Heart right ventricle (tissue), 16 donors: ENCODE data around the gene EBP. TPM values are rescaled to one million over a fixed set of nuclear protein-coding genes. Genes with fewer than 3 reads are reported as not detected.

Experiments used
- ATAC-seq, 8 donors: fragments of 200-7000 bp; cut with Tn5 transposase; one replicate each; pipeline ENCODE4 v1.9.1; 2020; ENCODE audit warnings: mild to moderate bottlenecking in 8 of 8, moderate library complexity in 8 of 8, moderate number of reproducible peaks in 1 of 8
- DNase-seq, 2 donors: peaks; one replicate each; pipeline ENCODE4 v3.0.0-alpha.2; 2020
- H3K27ac ChIP-seq, 10 donors: fragments of 200-600 bp; sonication (generic) in 2 of 10; one replicate each; pipeline versions ENCODE4 v1.5.0 to v1.8.0; 2020 to 2022; ENCODE audit warnings: mild to moderate bottlenecking in 3 of 10
- H3K27me3 ChIP-seq, 7 donors: fragments of 200-600 bp; one replicate each; pipeline ENCODE4 v1.8.0; 2021 to 2022; ENCODE audit warnings: mild to moderate bottlenecking in 2 of 7
- H3K36me3 ChIP-seq, 9 donors: fragments of 200-600 bp; sonication (generic) in 1 of 9; one replicate each; pipeline versions ENCODE4 v1.5.0 to v1.8.0; 2020 to 2022; ENCODE audit warnings: mild to moderate bottlenecking in 2 of 9
- H3K4me1 ChIP-seq, 9 donors: fragments of 200-600 bp; sonication (generic) in 1 of 9; one replicate each; pipeline versions ENCODE4 v1.5.0 to v1.8.0; 2020 to 2022; ENCODE audit warnings: mild to moderate bottlenecking in 4 of 9
- H3K4me3 ChIP-seq, 10 donors: fragments of 200-600 bp; sonication (generic) in 2 of 10; one replicate each; pipeline versions ENCODE4 v1.5.0 to v1.8.0; 2020 to 2022; ENCODE audit warnings: mild to moderate bottlenecking in 7 of 10, moderate library complexity in 2 of 10
- H3K9me3 ChIP-seq, 11 donors: fragments of 200-600 bp in 10 of 11; sonication (generic) in 2 of 11; one replicate each; pipeline versions ENCODE4 v1.5.0 to v1.8.0; 2013 to 2022; ENCODE audit warnings: mild to moderate bottlenecking in 2 of 11, control low read depth in 1 of 11, moderate library complexity in 1 of 11
- CTCF ChIP-seq, 9 donors: fragments of 200-600 bp; sonication (generic) in 2 of 9; IDR thresholded peaks; one replicate each; pipeline versions ENCODE4 v1.5.0 to v1.8.0; 2021 to 2022; ENCODE audit warnings: antibody characterized with exemption in 9 of 9, mild to moderate bottlenecking in 5 of 9, moderate library complexity in 1 of 9
- WGBS, 2 donors: extraction: QIAGEN DNeasy Blood & Tissue Kit; methylation state at CpG; one replicate each; pipeline ENCODE4 v1.1.7; 2013; ENCODE audit warnings: inconsistent platforms in 1 of 2; 5-methylcytosine and 5-hydroxymethylcytosine counted together
- intact Hi-C, 10 donors: fragments of 100-400 bp; cut with DNase I; formaldehyde crosslinking; loops; one replicate each; pipeline versions ENCODE4 v1.11.1 to v1.14.2; 2022
- polyA plus RNA-seq, 2 donors: library from polyadenylated mRNA; stranded (reverse); fragments of 200-250 nt; gene quantifications; one replicate each; pipeline ENCODE4 v1.2.3, GENCODE V29; 2013
- total RNA-seq, 10 donors: library from RNA; stranded (reverse); fragmentation: NEBNext Ultra II Directional in 3 of 10; extraction: Animal tissue kit (Norgen Biotek cat#: 25700) in 3 of 10; gene quantifications; one replicate each; pipeline versions ENCODE4 v1.2.1 to v1.2.4, GENCODE V29; 2021 to 2023
- donor health status: Arrhythmogenic right ventricular cardiomyopathy.
- donor health status: ischemic (EF 13 %, LVEDD 7.1; RV severe dilation, severe dysfunction).
- donor health status: healthy with polysubstance abuse.
- donor health status: DM: no; HTN: yes; CAD: no.
- donor health status: DM: no; HTN: no; CAD: no.
- donor health status: ischemic (EF 25% LVEDD 6.9; RV normal size, moderate dysfunction).
- donor health status: ischemic (EF 25% LVEDD 5.7; RV mildly dilated, moderate dysfunction).
- donor health status: healthy.
- donor health status: DM: yes; HTN: yes; CAD: no.
- donor health status: Ischemic cardiomyopathy.
- donor health status: ischemic (EF 35%, LVEDD 5.7; RV mildly dilated, moderate dysfunction).
- donor health status: nonischemic (EF 11% LVEDD 7.7; RV severe dilation, severe dysfunction).
- donor health status: DM: yes; HTN: yes; CAD: no.
- donor health status: PGD.
- donor health status: ischemic (EF 29% LVEDD 5.4; RV normal size, mild dysfunction).
- donor health status: nonischemic (EF 23%, LVEDD 6.1; RV moderate dilation, normal function).

The EBP gene
- total and polyA plus RNA-seq, 12 donors: 35.1 to 128 (median 55.9) TPM

DNA sequence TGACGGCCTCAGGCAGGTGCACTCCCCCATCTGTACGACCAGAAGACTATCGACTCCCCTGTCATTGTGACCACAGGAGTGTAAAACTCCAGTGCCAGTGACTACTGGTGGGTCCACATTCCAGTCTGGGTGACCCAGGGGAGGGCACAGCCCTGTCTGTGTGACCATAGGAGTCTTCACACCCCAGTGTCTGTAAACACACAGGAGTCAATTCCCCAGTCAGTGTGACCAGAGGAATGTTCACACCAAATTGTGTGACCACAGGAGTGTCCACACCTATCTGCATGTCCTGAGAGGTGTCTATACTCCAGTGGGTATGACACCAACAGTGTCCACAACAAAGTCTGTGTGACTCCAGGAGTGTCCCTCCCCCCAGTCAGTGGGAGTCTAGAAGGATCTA is 33.6 kb upstream of the EBP start:
- no peak for ATAC-seq
- intact Hi-C loops: no loop called here
- Histone ChIP-seq H3K36me3 (peaks cover 0 to 30% (median 0%) of the 10 kb centered on the region in 9 donors), H3K4me3 (no peak overlapping the region), H3K4me1 (no peaks in the 10 kb centered on the region), H3K27me3 (no peaks in the 10 kb centered on the region), H3K27ac (no peak overlapping the region), H3K9me3 (no peaks in the 10 kb centered on the region)
- DNase-seq: no peak
- no peak for TF ChIP-seq CTCF (IDR thresholded peaks at IDR 0.05)
- 84 to 87% methylated on average over 3 of the region's 3 CpGs for WGBS, 2 donors

GRCh38 chrX:48489296-48489695 is 32.3 kb upstream of the EBP start:
- ATAC-seq (no peak), DNase-seq (no peak)
- peaks cover 0 to 18% (median 0%) of the 10 kb centered on the region in 9 donors for H3K36me3 ChIP-seq
- 90 to 92% methylated on average over 8 to 9 of the region's 9 CpGs for WGBS, 2 donors
- H3K4me3 ChIP-seq: no peak overlapping the region
- intact Hi-C loops: no loop called here
- H3K9me3 ChIP-seq: no peaks in the 10 kb centered on the region
- peaks cover 0 to 3% (median 0%) of the 10 kb centered on the region in 9 donors for H3K4me1 ChIP-seq
- no peak for TF ChIP-seq CTCF (IDR thresholded peaks at IDR 0.05)
- H3K27ac ChIP-seq: no peak overlapping the region
- no peaks in the 10 kb centered on the region for H3K27me3 ChIP-seq

DNA sequence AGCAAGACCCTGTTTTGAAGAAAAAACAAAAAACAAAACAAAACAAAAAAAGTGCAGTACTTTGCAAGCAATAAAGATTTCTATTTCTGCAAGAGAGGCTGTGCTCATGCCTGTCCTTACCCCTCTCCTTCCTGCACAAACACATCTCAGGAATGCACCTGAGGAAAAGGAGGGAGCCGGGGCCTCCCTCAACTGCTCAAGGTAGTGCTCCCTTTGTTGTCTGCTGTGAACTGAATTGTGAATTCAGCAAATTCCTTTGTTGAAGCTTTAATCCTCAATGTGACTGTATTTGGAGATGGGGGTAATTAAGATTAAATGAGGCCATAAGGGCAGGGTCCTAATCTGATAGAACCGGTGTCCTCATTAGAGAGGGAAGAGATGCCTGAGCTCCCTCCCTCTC is 31.7 kb upstream of the EBP start:
- Histone ChIP-seq H3K9me3 (no peaks in the 10 kb centered on the region), H3K4me3 (no peak overlapping the region), H3K27ac (no peak overlapping the region), H3K27me3 (peaks cover 0 to 4% (median 0%) of the 10 kb centered on the region in 7 donors), H3K4me1 (peaks cover 0 to 3% (median 0%) of the 10 kb centered on the region in 9 donors), H3K36me3 (peaks cover 0 to 13% (median 0%) of the 10 kb centered on the region in 9 donors)
- ATAC-seq (no peak), DNase-seq (no peak)
- WGBS, 2 donors: 72 to 77% methylated on average over 2 of the region's 2 CpGs
- no peak for TF ChIP-seq CTCF (IDR thresholded peaks at IDR 0.05)
- intact Hi-C loops: loop anchor here in 5 of 10 donors (5.0 to 10.0 kb wide), 2 partner anchors 405 to 408 kb away; no protein-coding TSS in a partner anchor

- no peak for ATAC-seq
- WGBS, 2 donors: 85 to 88% methylated on average over 8 of the region's 8 CpGs
- no peak overlapping the region for H3K4me3 ChIP-seq
- TF ChIP-seq CTCF (IDR thresholded peaks at IDR 0.05): no peak
- DNase-seq: no peak
- H3K27me3 ChIP-seq: peaks cover 0 to 5% (median 0%) of the 10 kb centered on the region in 7 donors
- peaks cover 0 to 3% (median 0%) of the 10 kb centered on the region in 9 donors for H3K4me1 ChIP-seq
- intact Hi-C loops: loop anchor here in 5 of 10 donors (5.0 to 10.0 kb wide), 2 partner anchors 406 to 408 kb away; no protein-coding TSS in a partner anchor
- H3K27ac ChIP-seq: no peak overlapping the region
- H3K36me3 ChIP-seq: peaks cover 0 to 10% (median 0%) of the 10 kb centered on the region in 9 donors
- H3K9me3 ChIP-seq: no peaks in the 10 kb centered on the region
Measured at GRCh38 chrX:48490661-48491060, 30.9 kb upstream of the EBP start.
